Esophagus muscularis mucosa (tissue), 4 donors: ENCODE data around the gene HACE1. TPM values are rescaled to one million over a fixed set of nuclear protein-coding genes. Genes with fewer than 3 reads are reported as not detected.

ENCODE experiments used
- DNase-seq: peaks from one replicate; pipeline ENCODE4 v3.0.0-alpha.2; 2017; ENCODE audit errors: extremely low spot score
- H3K27ac ChIP-seq, 4 donors: fragments of 200-600 bp; sonication (generic); replicated peaks in 1 of 4; 1 replicate in 3 of 4; 2 replicates in 1 of 4; pipeline ENCODE4 v1.5.1; 2016 to 2019; ENCODE audit warnings: mild to moderate bottlenecking in 1 of 4
- H3K27me3 ChIP-seq, 4 donors: fragments of 200-600 bp; sonication (generic); one replicate each; pipeline versions ENCODE4 v1.5.1 to v1.6.0; 2016 to 2019
- H3K36me3 ChIP-seq, 4 donors: fragments of 200-600 bp; sonication (generic); one replicate each; pipeline ENCODE4 v1.5.1; 2016 to 2019
- H3K4me1 ChIP-seq, 4 donors: fragments of 200-600 bp; sonication (generic); one replicate each; pipeline ENCODE4 v1.5.1; 2016 to 2019
- H3K4me3 ChIP-seq, 4 donors: fragments of 200-600 bp; sonication (generic); 1 replicate in 2 of 4; 2 replicates in 2 of 4; pipeline ENCODE4 v1.5.1; 2016 to 2019; ENCODE audit warnings: mild to moderate bottlenecking in 4 of 4, moderate library complexity in 1 of 4
- H3K9me3 ChIP-seq, 4 donors: fragments of 200-600 bp; sonication (generic); 1 replicate in 3 of 4; 2 replicates in 1 of 4; pipeline ENCODE4 v1.5.1; 2016 to 2019
- CTCF ChIP-seq, 3 experiments: fragments of 200-600 bp in 2 of 3; fragments of 450-650 bp in 1 of 3; sonication (generic) in 2 of 3; IDR thresholded peaks; one replicate each; pipeline ENCODE4 v1.5.1; 2017 to 2019; ENCODE audit warnings: antibody characterized with exemption in 3 of 3, mild to moderate bottlenecking in 2 of 3, moderate library complexity in 1 of 3
- EP300 ChIP-seq: sonication (generic); formaldehyde crosslinking; IDR thresholded peaks from one replicate; pipeline ENCODE4 v1.6.1; 2017; ENCODE audit warnings: antibody characterized with exemption
- POLR2A ChIP-seq: fragments of 450-650 bp; IDR thresholded peaks from one replicate; pipeline ENCODE4 v1.6.1; 2017; ENCODE audit warnings: antibody characterized with exemption, moderate library complexity, mild to moderate bottlenecking, low read depth
- POLR2AphosphoS5 ChIP-seq, 2 donors: sonication (generic); formaldehyde crosslinking; IDR thresholded peaks; one replicate each; pipeline ENCODE4 v1.6.1; 2017; ENCODE audit warnings: antibody characterized with exemption in 2 of 2
- WGBS: methylation state at CpG from one replicate; pipeline ENCODE4 v1.1.5; 2018; 5-methylcytosine and 5-hydroxymethylcytosine counted together
- intact Hi-C: fragments of 100-400 bp; cut with DNase I; formaldehyde crosslinking; loops from one replicate; pipeline ENCODE4 v1.15.1; 2023
- total RNA-seq, 4 donors: library from RNA; depleted of rRNA; stranded (reverse); fragments of >200 nt; gene quantifications; one replicate each; pipeline versions ENCODE4 v1.1.0 to v1.2.1, GENCODE V29; 2016

The HACE1 gene
- total RNA-seq, 4 donors from 2014 or later: 11.4 to 21.5 (median 18.7) TPM

GRCh38 chr6:104704191-104704590, 155.5 kb downstream of the HACE1 start:
- no peak overlapping the region for H3K27ac ChIP-seq
- WGBS: 63% methylated on average over 3 of the region's 3 CpGs
- no peak for DNase-seq

DNA sequence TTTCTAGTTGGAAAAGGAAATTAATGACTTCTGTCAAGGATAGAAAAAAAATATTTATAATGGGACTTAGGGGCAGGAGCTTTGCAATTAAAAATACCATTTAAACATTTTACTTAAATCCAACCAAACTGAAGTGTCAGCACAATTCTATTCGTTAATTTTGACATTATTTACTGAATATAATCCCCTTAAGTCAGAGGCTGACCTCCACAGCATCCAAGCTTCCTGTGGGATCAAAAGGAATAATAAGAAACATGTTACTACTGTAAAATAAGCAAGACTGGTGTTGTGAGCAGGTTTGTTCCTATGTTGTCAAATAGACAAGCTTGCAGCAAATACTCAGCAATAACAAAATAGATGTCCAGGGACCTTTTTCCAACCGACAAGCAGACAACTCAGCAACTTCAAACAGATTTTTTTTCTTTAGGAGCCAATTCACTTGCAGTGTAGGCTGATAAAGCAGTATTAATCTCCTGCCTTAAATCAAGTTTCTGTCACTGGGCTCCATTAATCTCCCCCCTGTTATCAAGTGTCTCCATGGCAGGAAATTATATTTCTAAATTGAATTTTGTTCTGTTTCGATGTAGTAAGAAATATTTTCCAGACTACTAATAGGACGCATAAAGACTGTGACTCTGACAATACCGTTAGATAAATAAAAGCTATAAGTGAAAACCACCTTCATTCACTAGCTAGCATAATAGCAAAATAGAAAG, 157.4 kb downstream of the HACE1 start:
- Histone ChIP-seq H3K9me3 (no peaks in the 10 kb centered on the region), H3K4me1 (peaks cover 0 to 9% (median 0%) of the 10 kb centered on the region in 4 donors), H3K4me3 (no peak overlapping the region), H3K27me3 (no peaks in the 10 kb centered on the region), H3K36me3 (no peaks in the 10 kb centered on the region), H3K27ac (no peak overlapping the region)
- TF ChIP-seq CTCF (IDR thresholded peaks at IDR 0.05) (no peak), EP300 (no peak), POLR2A (no peak), POLR2AphosphoS5 (IDR thresholded peaks at IDR 0.05) (no peak)
- intact Hi-C loops: no loop called here
- WGBS: 60% methylated on average over 5 of the region's 5 CpGs
- no peak for DNase-seq

More at GRCh38 chr6:104704191-104704590, 155.5 kb downstream of the HACE1 start:
- Histone ChIP-seq H3K9me3 (no peaks in the 10 kb centered on the region), H3K4me1 (peaks cover 0 to 9% (median 0%) of the 10 kb centered on the region in 4 donors), H3K27me3 (no peaks in the 10 kb centered on the region), H3K36me3 (no peaks in the 10 kb centered on the region), H3K4me3 (no peak overlapping the region)
- intact Hi-C loops: no loop called here
- TF ChIP-seq POLR2AphosphoS5 (IDR thresholded peaks at IDR 0.05) (no peak), CTCF (IDR thresholded peaks at IDR 0.05) (no peak), EP300 (no peak), POLR2A (no peak)

GRCh38 chr6:104700371-104701185, 159.1 kb downstream of the HACE1 start:
- no peak for TF ChIP-seq POLR2A
- TF ChIP-seq CTCF (IDR thresholded peaks at IDR 0.05): no peak
- no peak for TF ChIP-seq POLR2AphosphoS5 (IDR thresholded peaks at IDR 0.05)
- TF ChIP-seq EP300: no peak
- no peak overlapping the region for H3K27ac ChIP-seq
- intact Hi-C loops: no loop called here
- H3K9me3 ChIP-seq: no peaks in the 10 kb centered on the region
- DNase-seq: no peak
- H3K36me3 ChIP-seq: no peaks in the 10 kb centered on the region
- H3K27me3 ChIP-seq: no peaks in the 10 kb centered on the region
- 68% methylated on average over 5 of the region's 5 CpGs for WGBS
- peaks cover 0 to 5% (median 0%) of the 10 kb centered on the region in 4 donors for H3K4me1 ChIP-seq
- H3K4me3 ChIP-seq: no peak overlapping the region

DNA sequence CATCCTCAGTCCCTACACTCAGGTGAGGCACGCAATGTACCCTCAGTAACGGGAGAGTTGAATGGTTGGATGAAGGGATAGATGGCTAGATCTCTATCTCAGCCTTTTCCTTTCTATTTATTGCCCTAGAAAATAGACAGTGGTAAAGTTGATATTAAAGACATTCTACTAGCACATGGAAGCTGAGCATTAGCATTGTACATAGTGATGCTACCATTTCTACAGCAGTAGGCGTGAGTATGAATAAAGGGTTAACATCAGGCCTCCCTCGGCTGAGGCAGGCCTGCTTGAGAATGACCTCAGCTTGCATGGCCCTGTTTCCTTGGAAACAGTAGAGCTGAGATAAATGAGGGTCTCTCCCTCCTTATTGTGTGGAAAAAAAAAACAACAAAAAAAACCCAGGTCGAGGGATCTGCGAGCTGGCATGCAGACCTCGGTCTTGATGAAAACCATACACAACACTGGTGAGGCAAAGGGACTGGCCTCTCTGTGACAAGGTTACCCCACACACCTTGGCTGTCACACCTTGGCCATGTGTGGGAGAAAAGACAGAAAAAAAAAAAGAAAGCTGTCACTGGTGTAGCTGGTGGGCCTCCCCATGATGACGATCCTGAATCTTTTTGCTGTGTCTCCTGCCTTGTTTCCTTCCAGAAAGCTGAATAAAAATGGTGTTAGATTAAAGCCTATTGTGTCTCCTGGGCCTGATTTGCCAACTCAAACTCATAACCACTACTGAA, 160.0 kb downstream of the HACE1 start:
- no peak overlapping the region for H3K4me3 ChIP-seq
- no peaks in the 10 kb centered on the region for H3K27me3 ChIP-seq
- DNase-seq: no peak
- no peak for TF ChIP-seq POLR2AphosphoS5 (IDR thresholded peaks at IDR 0.05)
- TF ChIP-seq EP300: no peak
- no peak for TF ChIP-seq POLR2A
- no peak for TF ChIP-seq CTCF (IDR thresholded peaks at IDR 0.05)
- no peaks in the 10 kb centered on the region for H3K9me3 ChIP-seq
- peaks cover 0 to 5% (median 0%) of the 10 kb centered on the region in 4 donors for H3K4me1 ChIP-seq
- no peak overlapping the region for H3K27ac ChIP-seq
- no peaks in the 10 kb centered on the region for H3K36me3 ChIP-seq
- intact Hi-C loops: no loop called here
- 70% methylated on average over 8 of the region's 8 CpGs for WGBS
